Nephron (organoid): ENCODE data around the gene NRXN2.
"Not testable (repeated sequence)": the region's sequence is repeated elsewhere in the genome, so short reads cannot be mapped to it uniquely, and the experiment has no call there.

Experiments used
- H3K27ac Mint-ChIP-seq, 3 experiments: 2 replicates each; pipeline ENCODE4 v1.8.0; 2020; ENCODE audit warnings: mixed read lengths in 3 of 3, mild to moderate bottlenecking in 2 of 3, moderate library complexity in 1 of 3
- H3K27me3 Mint-ChIP-seq: 2 replicates; pipeline ENCODE4 v1.8.0; 2021; ENCODE audit warnings: low read depth, mild to moderate bottlenecking, moderate library complexity, mixed read lengths
- H3K36me3 Mint-ChIP-seq: 2 replicates; pipeline ENCODE4 v1.8.0; 2020; ENCODE audit warnings: low read depth, mixed read lengths
- H3K4me1 Mint-ChIP-seq: 2 replicates; pipeline ENCODE4 v1.8.0; 2020; ENCODE audit warnings: mixed read lengths
- H3K4me3 Mint-ChIP-seq, 3 experiments: 2 replicates each; pipeline ENCODE4 v1.8.0; 2020; ENCODE audit warnings: mild to moderate bottlenecking in 3 of 3, mixed read lengths in 3 of 3, moderate library complexity in 2 of 3
- H3K9me3 Mint-ChIP-seq: 2 replicates; pipeline ENCODE4 v1.8.0; 2020; ENCODE audit warnings: mixed read lengths
- CTCF ChIP-seq, 3 experiments: fragments of 200-600 bp; sonication (generic); IDR thresholded peaks; one replicate each; pipeline ENCODE4 v1.5.0; 2021; ENCODE audit warnings: antibody characterized with exemption in 3 of 3; ENCODE audit not compliant: unreplicated experiment in 3 of 3

The NRXN2 gene

GRCh38 chr11:64599698-64600211 lies 123.2 kb downstream of the NRXN2 start:
- no peaks in the 10 kb centered on the region for H3K4me1 Mint-ChIP-seq
- no peaks in the 10 kb centered on the region for H3K36me3 Mint-ChIP-seq
- no peak for TF ChIP-seq CTCF (IDR thresholded peaks at IDR 0.05; ENCODE audit: unreplicated experiment in 3 of 3)
- H3K27ac Mint-ChIP-seq = peak overlapping the region in 2 of 3 experiments; percentile 17 to 72
- H3K9me3 Mint-ChIP-seq = no peaks in the 10 kb centered on the region
- no peaks in the 10 kb centered on the region for H3K27me3 Mint-ChIP-seq
- H3K4me3 Mint-ChIP-seq = no peak overlapping the region

- Mint-ChIP-seq H3K4me3 (no peak overlapping the region), H3K27ac (no peak overlapping the region), H3K4me1 (no peaks in the 10 kb centered on the region), H3K9me3 (no peaks in the 10 kb centered on the region), H3K27me3 (no peaks in the 10 kb centered on the region), H3K36me3 (no peaks in the 10 kb centered on the region)
- TF ChIP-seq CTCF (IDR thresholded peaks at IDR 0.05; ENCODE audit: unreplicated experiment in 3 of 3) = no peak
These were observed 124.0 kb downstream of the NRXN2 start for GRCh38 chr11:64598797-64599697.

- TF ChIP-seq CTCF (IDR thresholded peaks at IDR 0.05; ENCODE audit: unreplicated experiment in 3 of 3) = no peak
- no peak overlapping the region for H3K27ac Mint-ChIP-seq
- H3K27me3 Mint-ChIP-seq = no peaks in the 10 kb centered on the region
- no peak overlapping the region for H3K4me3 Mint-ChIP-seq
- no peaks in the 10 kb centered on the region for H3K9me3 Mint-ChIP-seq
- H3K4me1 Mint-ChIP-seq = no peaks in the 10 kb centered on the region
- no peaks in the 10 kb centered on the region for H3K36me3 Mint-ChIP-seq
These were observed 124.7 kb downstream of the NRXN2 start for GRCh38 chr11:64598106-64598796.

- no peaks in the 10 kb centered on the region for H3K9me3 Mint-ChIP-seq
- H3K27me3 Mint-ChIP-seq = no peaks in the 10 kb centered on the region
- H3K36me3 Mint-ChIP-seq = no peaks in the 10 kb centered on the region
- no peak overlapping the region for H3K4me3 Mint-ChIP-seq
- no peak overlapping the region for H3K27ac Mint-ChIP-seq
- H3K4me1 Mint-ChIP-seq = no peaks in the 10 kb centered on the region
- TF ChIP-seq CTCF (IDR thresholded peaks at IDR 0.05; ENCODE audit: unreplicated experiment in 3 of 3) = no peak
These were observed 125.3 kb downstream of the NRXN2 start for GRCh38 chr11:64597671-64598101.

DNA sequence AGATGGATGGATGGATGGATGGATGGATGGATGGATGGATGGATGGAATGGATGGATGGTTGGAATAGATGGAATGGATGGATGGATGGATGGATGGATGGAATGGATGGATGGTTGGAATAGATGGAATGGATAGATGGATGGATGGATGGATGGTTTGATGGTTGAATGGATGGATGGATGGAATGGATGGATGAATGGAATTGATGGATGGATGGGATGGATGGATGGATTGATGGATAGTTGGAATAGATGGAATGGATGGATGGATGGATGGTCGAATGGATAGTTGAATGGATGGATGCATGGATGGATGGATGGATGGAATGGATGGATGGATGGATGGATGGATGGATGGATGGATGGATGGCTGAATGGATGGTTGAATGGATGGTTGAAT lies 127.1 kb downstream of the NRXN2 start:
- not testable (repeated sequence) for H3K4me1 Mint-ChIP-seq, H3K36me3 Mint-ChIP-seq, H3K27me3 Mint-ChIP-seq, H3K27ac Mint-ChIP-seq, H3K9me3 Mint-ChIP-seq, H3K4me3 Mint-ChIP-seq

- peaks cover 3% of the 10 kb centered on the region for H3K27me3 Mint-ChIP-seq
- TF ChIP-seq CTCF (IDR thresholded peaks at IDR 0.05; ENCODE audit: unreplicated experiment in 3 of 3) = no peak
- H3K9me3 Mint-ChIP-seq = peaks cover 2% of the 10 kb centered on the region
- no peaks in the 10 kb centered on the region for H3K36me3 Mint-ChIP-seq
- no peaks in the 10 kb centered on the region for H3K4me1 Mint-ChIP-seq
- no peak overlapping the region for H3K27ac Mint-ChIP-seq
- no peak overlapping the region for H3K4me3 Mint-ChIP-seq
These were observed 128.6 kb downstream of the NRXN2 start for GRCh38 chr11:64594159-64594939.
